ENCODE measurements around the gene PRPS1. TPM values are rescaled to one million over a fixed set of nuclear protein-coding genes. Genes with fewer than 3 reads are reported as not detected.

Gene PRPS1
- total RNA-seq, 1 donor from 2014 or later, result 11.8 TPM

DNA sequence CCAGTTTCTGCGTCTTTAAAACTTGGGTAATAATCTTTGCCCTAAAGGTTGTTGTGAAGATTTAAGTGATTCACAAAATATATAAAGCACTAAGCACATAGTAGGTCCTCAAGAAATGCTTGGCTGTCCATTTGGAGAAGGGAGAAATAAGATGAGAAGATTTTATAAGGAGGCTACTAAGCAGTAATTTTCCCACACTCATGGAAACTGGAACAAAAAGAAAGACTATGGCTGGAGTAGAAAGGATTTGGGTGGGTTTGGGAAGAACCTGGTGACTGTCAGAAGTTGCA, 47.0 kb downstream of the PRPS1 start:
- H3K4me3 ChIP-seq (ENCODE audit: low read depth, low read length), result peak overlapping the region; percentile 65

DNA sequence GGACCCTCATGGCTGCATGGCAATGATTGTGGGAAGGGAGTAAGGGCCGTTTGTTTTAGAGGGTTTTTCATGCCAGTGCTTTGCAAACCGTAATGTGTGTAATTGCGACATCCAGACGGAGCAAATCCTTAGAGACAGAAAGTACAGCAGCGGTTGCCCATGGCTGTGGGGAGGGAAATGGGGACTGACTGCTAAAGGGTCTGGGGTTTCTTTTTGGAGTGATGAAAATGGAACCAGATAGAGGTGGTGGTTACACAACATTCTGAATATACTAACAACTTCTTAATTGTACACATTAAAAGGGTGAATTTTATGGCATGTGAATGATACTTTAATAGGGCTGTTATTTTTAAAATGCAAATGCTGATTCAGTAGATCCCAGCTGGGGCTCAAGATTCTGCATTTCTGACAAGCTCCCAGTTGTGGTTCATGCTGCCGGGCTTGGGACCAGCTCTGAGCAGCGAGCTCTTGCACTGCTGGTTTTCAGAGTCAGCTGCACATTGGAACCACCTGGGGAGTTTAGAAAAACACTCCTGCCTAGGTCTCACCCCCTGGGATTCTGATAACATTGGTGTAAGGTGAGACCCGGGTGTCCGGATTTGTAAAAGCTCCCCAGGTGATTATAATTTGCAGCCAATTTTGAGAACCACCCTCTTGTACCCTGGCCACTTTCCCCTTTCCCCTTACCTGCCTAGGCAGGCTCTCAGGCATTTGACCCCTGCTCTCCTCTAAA, 47.7 kb downstream of the PRPS1 start:
- no peak for DNase-seq (ENCODE audit: low read depth)
- FAIRE-seq, result no peak
- TF ChIP-seq, protein P1, sequence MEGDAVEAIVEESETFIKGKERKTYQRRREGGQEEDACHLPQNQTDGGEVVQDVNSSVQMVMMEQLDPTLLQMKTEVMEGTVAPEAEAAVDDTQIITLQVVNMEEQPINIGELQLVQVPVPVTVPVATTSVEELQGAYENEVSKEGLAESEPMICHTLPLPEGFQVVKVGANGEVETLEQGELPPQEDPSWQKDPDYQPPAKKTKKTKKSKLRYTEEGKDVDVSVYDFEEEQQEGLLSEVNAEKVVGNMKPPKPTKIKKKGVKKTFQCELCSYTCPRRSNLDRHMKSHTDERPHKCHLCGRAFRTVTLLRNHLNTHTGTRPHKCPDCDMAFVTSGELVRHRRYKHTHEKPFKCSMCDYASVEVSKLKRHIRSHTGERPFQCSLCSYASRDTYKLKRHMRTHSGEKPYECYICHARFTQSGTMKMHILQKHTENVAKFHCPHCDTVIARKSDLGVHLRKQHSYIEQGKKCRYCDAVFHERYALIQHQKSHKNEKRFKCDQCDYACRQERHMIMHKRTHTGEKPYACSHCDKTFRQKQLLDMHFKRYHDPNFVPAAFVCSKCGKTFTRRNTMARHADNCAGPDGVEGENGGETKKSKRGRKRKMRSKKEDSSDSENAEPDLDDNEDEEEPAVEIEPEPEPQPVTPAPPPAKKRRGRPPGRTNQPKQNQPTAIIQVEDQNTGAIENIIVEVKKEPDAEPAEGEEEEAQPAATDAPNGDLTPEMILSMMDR (IDR thresholded peaks at IDR 0.05; ENCODE audit: insufficient read depth, low read length, severe bottlenecking), result no peak
- peak overlapping the region; percentile 65 for H3K4me3 ChIP-seq (ENCODE audit: low read depth, low read length)
- no peaks in the 10 kb centered on the region for H3K27me3 ChIP-seq (ENCODE audit: control insufficient read depth, insufficient read depth, low read length)
- H3K36me3 ChIP-seq (ENCODE audit: control insufficient read depth, insufficient read depth, low read length), result no peaks in the 10 kb centered on the region

More for the DNA sequence above, 47.0 kb downstream of the PRPS1 start:
- no peaks in the 10 kb centered on the region for H3K27me3 ChIP-seq (ENCODE audit: control insufficient read depth, insufficient read depth, low read length)
- TF ChIP-seq, protein P1 (IDR thresholded peaks at IDR 0.05; ENCODE audit: insufficient read depth, low read length, severe bottlenecking), result no peak
- no peak for FAIRE-seq
- no peaks in the 10 kb centered on the region for H3K36me3 ChIP-seq (ENCODE audit: control insufficient read depth, insufficient read depth, low read length)
- no peak for DNase-seq (ENCODE audit: low read depth)

DNA sequence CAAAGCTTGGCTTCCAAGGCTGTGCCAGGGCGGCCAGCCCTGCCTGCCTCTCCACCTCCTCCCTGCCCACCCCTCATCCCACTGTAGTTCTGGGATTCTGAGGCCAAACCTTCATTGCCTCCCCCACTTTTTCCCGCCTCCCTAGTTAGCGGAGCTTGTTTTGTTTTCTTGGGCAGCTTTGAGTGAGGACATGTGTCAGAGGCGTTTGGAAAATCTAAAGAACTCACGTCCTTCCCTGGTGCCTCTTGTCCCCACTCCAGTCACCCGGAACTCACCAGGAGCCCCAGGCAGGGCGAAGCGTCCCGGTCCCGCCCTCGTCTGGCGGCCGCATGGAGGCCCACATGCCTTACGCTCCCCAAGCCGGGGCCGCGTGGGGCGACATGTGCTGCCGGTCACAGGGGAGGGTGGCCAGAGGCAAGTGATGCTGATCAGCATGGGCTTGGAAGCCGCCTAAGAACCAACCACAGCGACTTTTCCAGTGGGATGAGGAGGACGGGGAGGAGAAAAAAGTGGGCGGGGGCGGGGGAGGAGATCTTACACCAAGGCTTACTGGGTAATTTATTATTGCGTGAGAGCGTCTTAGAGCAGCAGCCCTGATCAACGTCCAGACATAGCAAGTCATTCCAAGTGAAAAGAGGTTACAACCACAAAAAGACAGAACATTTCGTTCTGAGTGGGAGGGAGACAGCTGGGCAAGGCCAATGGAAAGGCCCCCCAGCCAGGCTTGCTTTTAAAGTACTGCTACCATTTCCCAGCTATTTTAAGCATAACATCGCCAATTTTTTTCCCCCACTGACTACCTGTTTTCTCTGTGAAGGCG, 48.5 kb downstream of the PRPS1 start:
- no peak for FAIRE-seq
- TF ChIP-seq, protein P1 (IDR thresholded peaks at IDR 0.05; ENCODE audit: insufficient read depth, low read length, severe bottlenecking), result no peak
- peak overlapping the region; percentile 65 for H3K4me3 ChIP-seq (ENCODE audit: low read depth, low read length)
- H3K27me3 ChIP-seq (ENCODE audit: control insufficient read depth, insufficient read depth, low read length), result no peaks in the 10 kb centered on the region
- no peaks in the 10 kb centered on the region for H3K36me3 ChIP-seq (ENCODE audit: control insufficient read depth, insufficient read depth, low read length)
- DNase-seq (ENCODE audit: low read depth), result peak; percentile 82

DNA sequence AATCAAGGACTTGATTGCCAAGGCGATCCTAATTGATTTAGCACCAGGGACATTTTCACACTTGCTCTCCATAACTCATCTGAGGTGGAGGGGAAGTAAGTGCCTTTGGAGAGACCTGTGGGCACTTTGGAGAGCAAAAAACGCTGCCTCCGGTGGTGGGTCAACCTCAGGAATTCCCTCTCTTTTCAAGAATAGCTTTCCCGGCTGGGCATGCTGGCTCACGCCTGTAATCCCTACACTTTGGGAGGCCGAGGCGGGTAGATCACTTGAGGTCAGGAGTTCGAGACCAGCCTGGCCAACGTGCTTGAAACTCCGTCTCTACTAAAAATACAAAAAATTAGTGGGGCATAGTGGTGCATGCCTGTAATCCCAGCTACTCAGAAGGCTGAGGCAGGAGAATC, 49.2 kb downstream of the PRPS1 start:
- Histone ChIP-seq H3K36me3 (ENCODE audit: control insufficient read depth, insufficient read depth, low read length) (no peaks in the 10 kb centered on the region), H3K4me3 (ENCODE audit: low read depth, low read length) (no peak overlapping the region), H3K27me3 (ENCODE audit: control insufficient read depth, insufficient read depth, low read length) (no peaks in the 10 kb centered on the region)
- peak; percentile 35 for DNase-seq (ENCODE audit: low read depth)
- TF ChIP-seq, protein P1 (IDR thresholded peaks at IDR 0.05; ENCODE audit: insufficient read depth, low read length, severe bottlenecking), result no peak
- FAIRE-seq, result no peak

DNA sequence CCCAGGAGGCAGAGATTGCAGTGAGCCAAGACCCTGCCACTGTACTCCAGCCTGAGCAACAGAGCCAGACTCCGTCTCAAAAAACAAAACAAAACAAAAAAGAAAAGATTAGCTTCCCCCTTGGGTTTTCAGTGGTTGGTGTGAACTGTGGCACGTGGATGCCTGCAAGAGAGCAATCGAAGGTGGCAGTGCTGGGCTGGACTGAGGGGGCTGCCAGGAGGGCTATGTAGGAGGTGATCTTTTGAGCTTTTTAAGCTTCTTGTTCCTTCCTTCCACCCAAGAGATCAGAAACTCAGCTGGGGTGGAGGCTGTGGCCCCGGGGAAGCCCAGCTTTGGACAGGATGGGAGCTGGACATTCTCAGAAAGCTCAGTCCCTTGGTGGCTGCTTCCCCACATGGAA, 49.6 kb downstream of the PRPS1 start:
- Histone ChIP-seq H3K27me3 (ENCODE audit: control insufficient read depth, insufficient read depth, low read length) (no peaks in the 10 kb centered on the region), H3K36me3 (ENCODE audit: control insufficient read depth, insufficient read depth, low read length) (no peaks in the 10 kb centered on the region), H3K4me3 (ENCODE audit: low read depth, low read length) (no peak overlapping the region)
- TF ChIP-seq, protein P1 (IDR thresholded peaks at IDR 0.05; ENCODE audit: insufficient read depth, low read length, severe bottlenecking), result no peak
- DNase-seq (ENCODE audit: low read depth) (no peak), FAIRE-seq (no peak)

Data from bronchial epithelial cell (primary cell).